Bronchus fibroblast of lung (primary cell): ENCODE measurements around the gene GLYATL1B. TPM values are rescaled to one million over a fixed set of nuclear protein-coding genes. Genes with fewer than 3 reads are reported as not detected.

ENCODE experiments used
- total RNA-seq: library from RNA; depleted of rRNA; stranded (reverse); fragments of >200 nt; gene quantifications from 2 replicates; pipeline ENCODE4 v1.2.3, GENCODE V29; 2015

Gene GLYATL1B
- not detected in 2 replicates for total RNA-seq

GRCh38 chr11:59086007-59086406 is at the start of gene GLYATL1B:
GLYATL1B (plus strand) TSS chr11:59086307; CDS start chr11:59086307, 0 bp downstream.

GRCh38 chr11:59106363-59107336 is 20.5 kb downstream of the GLYATL1B start, which contains the start of gene FAM111B:
FAM111B (plus strand) TSS chr11:59107237; CDS start chr11:59109626, 2,389 bp downstream.

GRCh38 chr11:59142530-59143507 is 56.7 kb downstream of the GLYATL1B start, which contains the start of gene FAM111A:
FAM111A (plus strand) TSS chr11:59142856; CDS start chr11:59148873, 6,017 bp downstream.

Other genes starting within 250 kb of the GLYATL1B start
- gene GLYATL2, start 241.6 kb upstream of the GLYATL1B start, total RNA-seq, result 0.74 and 1.3 TPM in 2 replicates
- gene GLYATL1, start 146.8 kb upstream of the GLYATL1B start, total RNA-seq, result 0.59 and 1.3 TPM in 2 replicates
- 8.6 and 10.6 TPM in 2 replicates for gene FAM111B, start 20.9 kb downstream of the GLYATL1B start, total RNA-seq
- 23.2 and 27.6 TPM in 2 replicates for gene FAM111A, start 56.5 kb downstream of the GLYATL1B start, total RNA-seq
- gene DTX4, start 85.8 kb downstream of the GLYATL1B start, total RNA-seq, result 0.59 and 0.84 TPM in 2 replicates
- gene MPEG1, start 126.6 kb downstream of the GLYATL1B start, total RNA-seq, result not detected in 2 replicates